ENCODE measurements around the gene CHST12. TPM values are rescaled to one million over a fixed set of nuclear protein-coding genes. Genes with fewer than 3 reads are reported as not detected.

CHST12 gene
- total RNA-seq, 1 experiment from 2014 or later, result 18.3 TPM

DNA sequence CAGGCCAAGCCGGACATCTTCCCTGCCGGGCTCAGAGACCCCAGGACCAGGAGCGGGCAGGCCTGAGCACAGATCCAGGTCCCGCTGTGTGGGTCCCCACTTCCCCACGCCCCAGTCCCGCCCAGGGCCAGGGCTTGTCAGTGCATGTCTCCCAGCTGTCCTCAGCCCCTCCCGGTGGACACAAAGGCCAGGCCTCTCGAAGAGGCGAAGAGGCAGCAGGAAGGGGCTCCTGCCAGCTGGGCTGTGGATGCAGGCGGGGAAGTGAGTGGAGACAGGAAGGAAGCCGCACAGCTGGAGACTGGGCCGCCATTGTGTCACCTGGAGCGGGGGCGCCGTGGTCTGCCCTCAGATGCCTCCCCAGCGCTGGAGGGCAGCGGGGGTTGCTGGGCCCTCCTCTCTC lies 68.0 kb downstream of the CHST12 start:
- DNase-seq (ENCODE audit: low spot score) (peak; percentile 55), ATAC-seq (peak; percentile 33)
- H3K27ac Mint-ChIP-seq, result no peak overlapping the region
- peaks cover 31% of the 10 kb centered on the region for H3K4me1 Mint-ChIP-seq
- H3K9me3 Mint-ChIP-seq, result no peaks in the 10 kb centered on the region
- TF ChIP-seq ZNF138 (CRISPR knock-in tag; conservative IDR thresholded peaks at IDR 0.05) (no peak), ZNF423 (CRISPR knock-in tag; IDR thresholded peaks at IDR 0.05) (peak; percentile 72), HMGXB4 (CRISPR knock-in tag; IDR thresholded peaks at IDR 0.05) (peak; percentile 33; the same call in 1 of the 2 replicates), ATF1 (CRISPR knock-in tag; IDR thresholded peaks at IDR 0.05) (no peak), NFATC4 (CRISPR knock-in tag; IDR thresholded peaks at IDR 0.05) (no peak), ETV6 (CRISPR knock-in tag; IDR thresholded peaks at IDR 0.05) (peak; percentile 99), CREB1 (CRISPR knock-in tag; IDR thresholded peaks at IDR 0.05) (no peak), MAX (CRISPR knock-in tag; IDR thresholded peaks at IDR 0.05) (0 out of 2 replicates have a peak, but pooled peaks have one; percentile 18), SMAD4 (CRISPR knock-in tag; IDR thresholded peaks at IDR 0.05) (no peak), PRRX2 (CRISPR knock-in tag; IDR thresholded peaks at IDR 0.05) (no peak), ZNF121 (CRISPR knock-in tag; IDR thresholded peaks at IDR 0.05) (0 out of 2 replicates have a peak, but pooled peaks have one; percentile 43)
- TF ChIP-seq, protein P1, sequence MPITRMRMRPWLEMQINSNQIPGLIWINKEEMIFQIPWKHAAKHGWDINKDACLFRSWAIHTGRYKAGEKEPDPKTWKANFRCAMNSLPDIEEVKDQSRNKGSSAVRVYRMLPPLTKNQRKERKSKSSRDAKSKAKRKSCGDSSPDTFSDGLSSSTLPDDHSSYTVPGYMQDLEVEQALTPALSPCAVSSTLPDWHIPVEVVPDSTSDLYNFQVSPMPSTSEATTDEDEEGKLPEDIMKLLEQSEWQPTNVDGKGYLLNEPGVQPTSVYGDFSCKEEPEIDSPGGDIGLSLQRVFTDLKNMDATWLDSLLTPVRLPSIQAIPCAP (CRISPR knock-in tag; IDR thresholded peaks at IDR 0.05), result 0 out of 2 replicates have a peak, but pooled peaks have one; percentile 44
- TF ChIP-seq, protein P2, sequence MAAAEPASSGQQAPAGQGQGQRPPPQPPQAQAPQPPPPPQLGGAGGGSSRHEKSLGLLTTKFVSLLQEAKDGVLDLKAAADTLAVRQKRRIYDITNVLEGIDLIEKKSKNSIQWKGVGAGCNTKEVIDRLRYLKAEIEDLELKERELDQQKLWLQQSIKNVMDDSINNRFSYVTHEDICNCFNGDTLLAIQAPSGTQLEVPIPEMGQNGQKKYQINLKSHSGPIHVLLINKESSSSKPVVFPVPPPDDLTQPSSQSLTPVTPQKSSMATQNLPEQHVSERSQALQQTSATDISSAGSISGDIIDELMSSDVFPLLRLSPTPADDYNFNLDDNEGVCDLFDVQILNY (CRISPR knock-in tag; IDR thresholded peaks at IDR 0.05), result 0 out of 2 replicates have a peak, but pooled peaks have one; percentile 55
- TF ChIP-seq, protein P3, sequence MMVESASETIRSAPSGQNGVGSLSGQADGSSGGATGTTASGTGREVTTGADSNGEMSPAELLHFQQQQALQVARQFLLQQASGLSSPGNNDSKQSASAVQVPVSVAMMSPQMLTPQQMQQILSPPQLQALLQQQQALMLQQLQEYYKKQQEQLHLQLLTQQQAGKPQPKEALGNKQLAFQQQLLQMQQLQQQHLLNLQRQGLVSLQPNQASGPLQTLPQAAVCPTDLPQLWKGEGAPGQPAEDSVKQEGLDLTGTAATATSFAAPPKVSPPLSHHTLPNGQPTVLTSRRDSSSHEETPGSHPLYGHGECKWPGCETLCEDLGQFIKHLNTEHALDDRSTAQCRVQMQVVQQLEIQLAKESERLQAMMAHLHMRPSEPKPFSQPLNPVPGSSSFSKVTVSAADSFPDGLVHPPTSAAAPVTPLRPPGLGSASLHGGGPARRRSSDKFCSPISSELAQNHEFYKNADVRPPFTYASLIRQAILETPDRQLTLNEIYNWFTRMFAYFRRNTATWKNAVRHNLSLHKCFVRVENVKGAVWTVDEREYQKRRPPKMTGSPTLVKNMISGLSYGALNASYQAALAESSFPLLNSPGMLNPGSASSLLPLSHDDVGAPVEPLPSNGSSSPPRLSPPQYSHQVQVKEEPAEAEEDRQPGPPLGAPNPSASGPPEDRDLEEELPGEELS (CRISPR knock-in tag; IDR thresholded peaks at IDR 0.05), result peak; percentile 82
- POLR2A ChIA-PET, result interaction anchor here (0.6 to 1.9 kb wide), 3 partner anchors 13 to 54 kb away, joined by 3 to 6 read pairs (median 3); no protein-coding TSS in a partner anchor
- no peaks in the 10 kb centered on the region for H3K36me3 Mint-ChIP-seq
- no peaks in the 10 kb centered on the region for H3K27me3 Mint-ChIP-seq (ENCODE audit: low read depth)
- CTCF ChIA-PET, result interaction anchor here (1.0 to 9.8 kb wide), 8 partner anchors 12 to 239 kb away, joined by 3 to 288 read pairs (median 30); no protein-coding TSS in a partner anchor
- no peak overlapping the region for H3K4me3 Mint-ChIP-seq

- Mint-ChIP-seq H3K27me3 (ENCODE audit: low read depth) (no peaks in the 10 kb centered on the region), H3K9me3 (no peaks in the 10 kb centered on the region), H3K27ac (no peak overlapping the region), H3K36me3 (no peaks in the 10 kb centered on the region), H3K4me1 (peaks cover 39% of the 10 kb centered on the region), H3K4me3 (no peak overlapping the region)
- no peak for DNase-seq (ENCODE audit: low spot score)
- ATAC-seq, result no peak
- CTCF ChIA-PET, result interaction anchor here (0.9 to 9.8 kb wide), 3 partner anchors 21 to 251 kb away, joined by 3 to 288 read pairs (median 66); no protein-coding TSS in a partner anchor
- POLR2A ChIA-PET, result no interaction called here
- TF ChIP-seq FOXJ3 (CRISPR knock-in tag; IDR thresholded peaks at IDR 0.05; ENCODE audit: borderline replicate concordance), result no peak
- TF ChIP-seq NFATC4 (CRISPR knock-in tag; IDR thresholded peaks at IDR 0.05), result no peak
- TF ChIP-seq, protein P4, sequence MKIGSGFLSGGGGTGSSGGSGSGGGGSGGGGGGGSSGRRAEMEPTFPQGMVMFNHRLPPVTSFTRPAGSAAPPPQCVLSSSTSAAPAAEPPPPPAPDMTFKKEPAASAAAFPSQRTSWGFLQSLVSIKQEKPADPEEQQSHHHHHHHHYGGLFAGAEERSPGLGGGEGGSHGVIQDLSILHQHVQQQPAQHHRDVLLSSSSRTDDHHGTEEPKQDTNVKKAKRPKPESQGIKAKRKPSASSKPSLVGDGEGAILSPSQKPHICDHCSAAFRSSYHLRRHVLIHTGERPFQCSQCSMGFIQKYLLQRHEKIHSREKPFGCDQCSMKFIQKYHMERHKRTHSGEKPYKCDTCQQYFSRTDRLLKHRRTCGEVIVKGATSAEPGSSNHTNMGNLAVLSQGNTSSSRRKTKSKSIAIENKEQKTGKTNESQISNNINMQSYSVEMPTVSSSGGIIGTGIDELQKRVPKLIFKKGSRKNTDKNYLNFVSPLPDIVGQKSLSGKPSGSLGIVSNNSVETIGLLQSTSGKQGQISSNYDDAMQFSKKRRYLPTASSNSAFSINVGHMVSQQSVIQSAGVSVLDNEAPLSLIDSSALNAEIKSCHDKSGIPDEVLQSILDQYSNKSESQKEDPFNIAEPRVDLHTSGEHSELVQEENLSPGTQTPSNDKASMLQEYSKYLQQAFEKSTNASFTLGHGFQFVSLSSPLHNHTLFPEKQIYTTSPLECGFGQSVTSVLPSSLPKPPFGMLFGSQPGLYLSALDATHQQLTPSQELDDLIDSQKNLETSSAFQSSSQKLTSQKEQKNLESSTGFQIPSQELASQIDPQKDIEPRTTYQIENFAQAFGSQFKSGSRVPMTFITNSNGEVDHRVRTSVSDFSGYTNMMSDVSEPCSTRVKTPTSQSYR (CRISPR knock-in tag; IDR thresholded peaks at IDR 0.05), result no peak
- no peak for TF ChIP-seq SMAD3 (CRISPR knock-in tag; IDR thresholded peaks at IDR 0.05; ENCODE audit: borderline replicate concordance)
- no peak for TF ChIP-seq TEAD4 (CRISPR knock-in tag; IDR thresholded peaks at IDR 0.05)
- no peak for TF ChIP-seq ZNF263 (CRISPR knock-in tag; IDR thresholded peaks at IDR 0.05; ENCODE audit: low read depth)
- TF ChIP-seq ZNF512 (CRISPR knock-in tag; IDR thresholded peaks at IDR 0.05; ENCODE audit: borderline replicate concordance), result no peak
- TF ChIP-seq, protein P5, sequence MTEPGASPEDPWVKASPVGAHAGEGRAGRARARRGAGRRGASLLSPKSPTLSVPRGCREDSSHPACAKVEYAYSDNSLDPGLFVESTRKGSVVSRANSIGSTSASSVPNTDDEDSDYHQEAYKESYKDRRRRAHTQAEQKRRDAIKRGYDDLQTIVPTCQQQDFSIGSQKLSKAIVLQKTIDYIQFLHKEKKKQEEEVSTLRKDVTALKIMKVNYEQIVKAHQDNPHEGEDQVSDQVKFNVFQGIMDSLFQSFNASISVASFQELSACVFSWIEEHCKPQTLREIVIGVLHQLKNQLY (CRISPR knock-in tag; IDR thresholded peaks at IDR 0.05), result no peak
- no peak for TF ChIP-seq SOX15 (CRISPR knock-in tag; IDR thresholded peaks at IDR 0.05)
- TF ChIP-seq EMX1 (CRISPR knock-in tag; IDR thresholded peaks at IDR 0.05), result no peak
Observed at GRCh38 chr7:2472739-2473138, 69.3 kb downstream of the CHST12 start.

All from WTC11 (cell line).